Measurements from ENCODE around the gene TEX101. TPM values are rescaled to one million over a fixed set of nuclear protein-coding genes. Genes with fewer than 3 reads are reported as not detected.

TEX101 gene
- total RNA-seq, 1 donor: not detected

GRCh38 chr19:43467730-43468129 lies 53.0 kb downstream of the TEX101 start:
- H2AFZ ChIP-seq (ENCODE audit: low read length): no peak overlapping the region
- TF ChIP-seq CTCF (IDR thresholded peaks at IDR 0.05; ENCODE audit: extremely low read depth, low read depth, low read length): no peak
- no peaks in the 10 kb centered on the region for H3K9me3 ChIP-seq (ENCODE audit: low read depth, low read length)
- H3K79me2 ChIP-seq (ENCODE audit: insufficient read depth, low read length): no peaks in the 10 kb centered on the region
- H4K20me1 ChIP-seq (ENCODE audit: insufficient read depth, low read length): no peaks in the 10 kb centered on the region
- H3K4me2 ChIP-seq (ENCODE audit: insufficient read depth, low read length): no peak overlapping the region
- H3K4me1 ChIP-seq (ENCODE audit: insufficient read depth, low read length): peaks cover 15% of the 10 kb centered on the region
- H3K27me3 ChIP-seq (ENCODE audit: insufficient read depth, low read length): no peaks in the 10 kb centered on the region
- H3K27ac ChIP-seq (ENCODE audit: low read depth, low read length): no peak overlapping the region
- H3K36me3 ChIP-seq (ENCODE audit: insufficient read depth, low read length): no peaks in the 10 kb centered on the region
- no peak overlapping the region for H3K4me3 ChIP-seq (ENCODE audit: insufficient read depth, low read length)
- DNase-seq (ENCODE audit: insufficient read length, low spot score, missing footprints): peak; percentile 78

Other genes with a start within 250 kb of the TEX101 start
- 1.4 and 11.8 TPM in 2 replicates for gene PSG5, start 228.4 kb upstream of the TEX101 start, total RNA-seq
- under 0.01 and 1.1 TPM in 2 replicates for gene PSG4, start 209.3 kb upstream of the TEX101 start, total RNA-seq
- gene PSG9, start 145.4 kb upstream of the TEX101 start, total RNA-seq: not detected in 2 replicates
- gene CD177, start 61.2 kb upstream of the TEX101 start, total RNA-seq: under 0.01 TPM in 1 of 2 replicates, not detected in the other
- gene LYPD3, start 50.7 kb downstream of the TEX101 start, total RNA-seq: 0.88 TPM in 1 of 2 replicates, not detected in the other
- gene PHLDB3, start 89.9 kb downstream of the TEX101 start, total RNA-seq: 10.9 and 12.1 TPM in 2 replicates
- gene ETHE1, start 112.3 kb downstream of the TEX101 start, total RNA-seq: 42.7 and 52.1 TPM in 2 replicates
- gene ZNF575, start 118.3 kb downstream of the TEX101 start, total RNA-seq: 0.29 and 0.72 TPM in 2 replicates
- 21.4 and 22.7 TPM in 2 replicates for gene XRCC1, start 160.6 kb downstream of the TEX101 start, total RNA-seq
- gene PINLYP, start 160.9 kb downstream of the TEX101 start, total RNA-seq: 0.72 and 2.9 TPM in 2 replicates
- 18.9 and 23.2 TPM in 2 replicates for gene IRGQ, start 181.2 kb downstream of the TEX101 start, total RNA-seq
- 7.4 and 9.4 TPM in 2 replicates for gene ZNF576, start 181.7 kb downstream of the TEX101 start, total RNA-seq
- under 0.01 TPM in 1 of 2 replicates, not detected in the other for gene SRRM5, start 197.2 kb downstream of the TEX101 start, total RNA-seq
- 31.5 and 37.3 TPM in 2 replicates for gene ZNF428, start 204.7 kb downstream of the TEX101 start, total RNA-seq
- 1.2 and 1.4 TPM in 2 replicates for gene CADM4, start 225.0 kb downstream of the TEX101 start, total RNA-seq